NCI-H748 (cell line): Measurements from ENCODE around the gene FAM111B.

Experiments
- DNase-seq: peaks from one replicate; lab custom pipeline; 2025; ENCODE audit not compliant: unreplicated experiment; lab: John Stamatoyannopoulos, UW

FAM111B gene

GRCh38 chr11:59157433-59157832, 50.4 kb downstream of the FAM111B start:
- no peak for DNase-seq

GRCh38 chr11:59158206-59159068, 51.4 kb downstream of the FAM111B start:
- DNase-seq: peak; percentile 76

GRCh38 chr11:59164028-59164427, 57.0 kb downstream of the FAM111B start:
- no peak for DNase-seq

- peak; percentile 88 for DNase-seq
Observed at GRCh38 chr11:59171508-59172322, 64.7 kb downstream of the FAM111B start, which contains the start of gene DTX4. TSS of gene DTX4 (plus strand) at chr11:59172132. CDS start at chr11:59172596, 464 bp downstream.

- DNase-seq: peak; percentile 41
Observed at GRCh38 chr11:59172345-59173079, 65.5 kb downstream of the FAM111B start.

GRCh38 chr11:59173080-59173963, 66.3 kb downstream of the FAM111B start:
- DNase-seq: peak; percentile 40

GRCh38 chr11:59173964-59174663, 67.1 kb downstream of the FAM111B start:
- DNase-seq: no peak

- DNase-seq: no peak
Observed at GRCh38 chr11:59174664-59175033, 67.6 kb downstream of the FAM111B start.

- no peak for DNase-seq
Observed at GRCh38 chr11:59175091-59175501, 68.1 kb downstream of the FAM111B start.

- DNase-seq: no peak
Observed at GRCh38 chr11:59176330-59176729, 69.3 kb downstream of the FAM111B start.
